Hematopoietic multipotent progenitor cell treated with erythropoietin and hydrocortisone succinate and interleukin-3 and kit ligand, for 4 days (in vitro differentiated cells): Measurements from ENCODE around the gene PDE4B.
A peak's percentile ranks its signal among the peaks of the same experiment; 100 is the strongest.
"Not testable (repeated sequence)": the region's sequence is repeated elsewhere in the genome, so short reads cannot be mapped to it uniquely, and the experiment has no call there.

Source experiments
- DNase-seq: peaks from one replicate; pipeline ENCODE4 v3.0.0-alpha.2; 2015

The PDE4B gene

GRCh38 chr1:66069976-66070876 is 277.5 kb downstream of the PDE4B start:
- no peak for DNase-seq

GRCh38 chr1:66073388-66073787 is 280.7 kb downstream of the PDE4B start:
- DNase-seq: no peak

- DNase-seq: no peak
Measured at GRCh38 chr1:66074147-66074546, 281.5 kb downstream of the PDE4B start.

GRCh38 chr1:66078412-66078811 is 285.7 kb downstream of the PDE4B start:
- no peak for DNase-seq

- DNase-seq: no peak
Measured at GRCh38 chr1:66083003-66083402, 290.3 kb downstream of the PDE4B start.

GRCh38 chr1:66084442-66084841 is 291.7 kb downstream of the PDE4B start:
- no peak for DNase-seq

GRCh38 chr1:66085600-66085999 is 292.9 kb downstream of the PDE4B start:
- no peak for DNase-seq

- DNase-seq: no peak
Measured at GRCh38 chr1:66088787-66089186, 296.1 kb downstream of the PDE4B start.

- peak; percentile 80 for DNase-seq
Measured at GRCh38 chr1:66090859-66091457, 298.3 kb downstream of the PDE4B start.

GRCh38 chr1:66095190-66095589 is 302.5 kb downstream of the PDE4B start:
- no peak for DNase-seq

GRCh38 chr1:66100959-66101358 is 308.3 kb downstream of the PDE4B start:
- not testable (repeated sequence) for DNase-seq

GRCh38 chr1:66104076-66104475 is 311.4 kb downstream of the PDE4B start:
- DNase-seq: not testable (repeated sequence)

- DNase-seq: no peak
Measured at GRCh38 chr1:66108624-66109023, 315.9 kb downstream of the PDE4B start.

- DNase-seq: no peak
Measured at GRCh38 chr1:66112744-66113400, 320.2 kb downstream of the PDE4B start.

- no peak for DNase-seq
Measured at GRCh38 chr1:66119148-66119547, 326.5 kb downstream of the PDE4B start.

GRCh38 chr1:66124670-66125069 is 332.0 kb downstream of the PDE4B start:
- no peak for DNase-seq

- DNase-seq: not testable (repeated sequence)
Measured at GRCh38 chr1:66128641-66129040, 335.9 kb downstream of the PDE4B start.

GRCh38 chr1:66132324-66132723 is 339.6 kb downstream of the PDE4B start:
- no peak for DNase-seq

GRCh38 chr1:66134004-66134403 is 341.3 kb downstream of the PDE4B start:
- DNase-seq: no peak

- DNase-seq: no peak
Measured at GRCh38 chr1:66135161-66135560, 342.5 kb downstream of the PDE4B start.

- not testable (repeated sequence) for DNase-seq
Measured at GRCh38 chr1:66136423-66136822, 343.7 kb downstream of the PDE4B start.

GRCh38 chr1:66137235-66137634 is 344.5 kb downstream of the PDE4B start:
- DNase-seq: peak; percentile 37

GRCh38 chr1:66138613-66139012 is 345.9 kb downstream of the PDE4B start:
- no peak for DNase-seq

- no peak for DNase-seq
Measured at GRCh38 chr1:66140072-66140471, 347.4 kb downstream of the PDE4B start.
